ENCODE measurements around the gene LCORL.

GRCh38 chr4:17912011-17912410 is 109.5 kb downstream of the LCORL start:
- TF ChIP-seq CTCF (IDR thresholded peaks at IDR 0.05) (no peak), POLR2A (IDR thresholded peaks at IDR 0.05) (no peak), EP300 (IDR thresholded peaks at IDR 0.05) (no peak)
